ENCODE data around the gene CAMK1D. TPM values are rescaled to one million over a fixed set of nuclear protein-coding genes. Genes with fewer than 3 reads are reported as not detected.

Gene CAMK1D
- total and polyA plus RNA-seq, 11 donors: 1.4 to 16.0 (median 2.5) TPM

- no peaks in the 10 kb centered on the region for H3K9me3 ChIP-seq
- peaks cover 0 to 4% (median 0%) of the 10 kb centered on the region in 9 donors for H3K36me3 ChIP-seq
- H3K27me3 ChIP-seq: no peaks in the 10 kb centered on the region
- H3K27ac ChIP-seq: no peak overlapping the region
- intact Hi-C loops (cut with DNase I): no loop called here
- H3K4me1 ChIP-seq: peaks cover 0 to 1% (median 0%) of the 10 kb centered on the region in 12 donors
- 89 to 94% (median 92%) methylated on average over 1 of the region's 1 CpG for WGBS, 4 donors
- no peak for TF ChIP-seq CTCF (IDR thresholded peaks at IDR 0.05)
- no peak for TF ChIP-seq POLR2A (IDR thresholded peaks at IDR 0.05)
- no peak overlapping the region for H3K4me3 ChIP-seq
- ATAC-seq (no peak), DNase-seq (no peak)
Observed at GRCh38 chr10:12663863-12664262, 314.5 kb downstream of the CAMK1D start.

- Histone ChIP-seq H3K4me3 (no peak overlapping the region), H3K4me1 (peaks cover 0 to 5% (median 0%) of the 10 kb centered on the region in 12 donors), H3K27me3 (no peaks in the 10 kb centered on the region), H3K9me3 (peaks cover 0 to 7% (median 0%) of the 10 kb centered on the region in 12 donors), H3K27ac (no peak overlapping the region), H3K36me3 (peaks cover 0 to 4% (median 0%) of the 10 kb centered on the region in 9 donors)
- WGBS, 4 donors: 76 to 84% (median 80%) methylated on average over 7 of the region's 7 CpGs
- no peak for TF ChIP-seq CTCF (IDR thresholded peaks at IDR 0.05)
- TF ChIP-seq POLR2A (IDR thresholded peaks at IDR 0.05): no peak
- intact Hi-C loops (cut with DNase I): no loop called here
- no peak for DNase-seq
- ATAC-seq: no peak
Observed at GRCh38 chr10:12665501-12665900, 316.2 kb downstream of the CAMK1D start.

DNA sequence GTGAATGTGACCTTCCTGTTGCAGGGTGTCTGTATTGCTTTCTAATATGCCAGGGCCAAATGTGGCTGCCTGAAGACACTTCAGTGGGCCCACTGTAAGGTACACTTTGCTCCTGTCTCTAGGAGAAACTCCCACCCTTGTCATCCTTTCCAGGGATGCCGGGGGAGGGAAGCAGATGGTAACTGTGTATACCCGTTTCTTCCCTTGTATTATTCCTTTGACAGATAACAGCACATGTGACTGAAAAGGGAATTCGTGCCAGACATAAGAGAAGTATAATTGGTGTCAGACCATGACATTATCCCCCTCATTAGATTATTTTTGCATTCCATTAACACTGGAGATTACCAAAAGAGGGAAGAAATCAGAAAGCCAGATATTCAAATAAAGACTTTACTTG lies 317.7 kb downstream of the CAMK1D start:
- H3K27me3 ChIP-seq: no peaks in the 10 kb centered on the region
- TF ChIP-seq POLR2A (IDR thresholded peaks at IDR 0.05) (no peak), CTCF (IDR thresholded peaks at IDR 0.05) (no peak)
- H3K36me3 ChIP-seq: peaks cover 0 to 4% (median 0%) of the 10 kb centered on the region in 9 donors
- WGBS, 4 donors: 63 to 74% (median 70%) methylated on average over 3 of the region's 3 CpGs
- H3K4me1 ChIP-seq: peaks cover 0 to 5% (median 0%) of the 10 kb centered on the region in 12 donors
- intact Hi-C loops (cut with DNase I): no loop called here
- no peak for DNase-seq
- ATAC-seq: no peak
- no peak overlapping the region for H3K27ac ChIP-seq
- H3K9me3 ChIP-seq: peaks cover 0 to 7% (median 0%) of the 10 kb centered on the region in 12 donors
- no peak overlapping the region for H3K4me3 ChIP-seq

DNA sequence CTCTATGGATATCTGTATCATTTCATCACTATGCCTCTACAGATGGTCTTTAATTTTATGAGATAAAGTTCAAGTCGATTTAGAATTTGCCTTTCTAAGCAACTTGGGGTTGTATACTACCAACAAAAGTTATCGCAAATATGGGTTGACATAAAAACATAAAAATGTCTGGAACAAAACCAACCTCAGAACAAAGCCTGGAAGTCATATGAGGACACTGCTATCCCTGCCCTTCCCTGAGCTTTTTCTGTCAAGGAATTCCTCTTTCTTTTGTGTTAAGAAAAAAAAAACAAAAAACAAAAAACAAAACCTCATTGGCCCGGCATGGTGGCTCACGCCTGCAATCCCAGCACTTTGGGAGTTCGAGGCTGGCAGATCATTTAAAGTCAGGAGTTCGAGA lies 319.3 kb downstream of the CAMK1D start:
- H3K36me3 ChIP-seq: peaks cover 0 to 4% (median 0%) of the 10 kb centered on the region in 9 donors
- intact Hi-C loops (cut with DNase I): no loop called here
- TF ChIP-seq CTCF (IDR thresholded peaks at IDR 0.05): no peak
- no peak for TF ChIP-seq POLR2A (IDR thresholded peaks at IDR 0.05)
- peaks cover 0 to 5% (median 0%) of the 10 kb centered on the region in 12 donors for H3K4me1 ChIP-seq
- peaks cover 0 to 7% (median 0%) of the 10 kb centered on the region in 12 donors for H3K9me3 ChIP-seq
- 48 to 61% (median 52%) methylated on average over 6 of the region's 6 CpGs for WGBS, 4 donors
- H3K27me3 ChIP-seq: no peaks in the 10 kb centered on the region
- H3K4me3 ChIP-seq: no peak overlapping the region
- peak in 2 of 4 donors; percentile 24 to 59 for ATAC-seq
- DNase-seq: no peak
- H3K27ac ChIP-seq: peak overlapping the region in 4 of 12 donors; percentile 30 to 71 (median 38)

Data from heart left ventricle (tissue), 16 donors.